RWPE1 (cell line): Measurements from ENCODE around the gene NRXN3.
A peak's percentile ranks its signal among the peaks of the same experiment; 100 is the strongest.

ENCODE experiments used
- CTCF ChIA-PET: fragments of 350-600 bp; sonication (Branson Sonifier 250); formaldehyde crosslinking; extraction: SDS; loops from one replicate; lab custom pipeline; 2021; lab: Yijun Ruan, JAX
- POLR2A ChIA-PET: fragments of 400-600 bp; formaldehyde crosslinking; extraction: SDS; loops from one replicate; lab custom pipeline; 2020; ENCODE audit warnings: antibody characterized with exemption; ENCODE audit not compliant: low non-redundant PET; lab: Yijun Ruan, JAX
- DNase-seq: peaks from one replicate; pipeline ENCODE4 v3.0.0; 2012; ENCODE audit warnings: low spot score
- H3K27ac ChIP-seq: fragments of 450-650 bp; 2 replicates; pipeline ENCODE4 v1.5.1; 2017
- TF ChIP-seq, protein P1 (sequence below): fragments of 450-650 bp; conservative IDR thresholded peaks from 2 replicates; pipeline ENCODE4 v1.5.1; 2017; ENCODE audit warnings: low read depth, mild to moderate bottlenecking

The NRXN3 gene

GRCh38 chr14:78243187-78243586, 73.0 kb downstream of the NRXN3 start:
- POLR2A ChIA-PET, result no interaction called here
- DNase-seq, result no peak
- TF ChIP-seq, protein P1, sequence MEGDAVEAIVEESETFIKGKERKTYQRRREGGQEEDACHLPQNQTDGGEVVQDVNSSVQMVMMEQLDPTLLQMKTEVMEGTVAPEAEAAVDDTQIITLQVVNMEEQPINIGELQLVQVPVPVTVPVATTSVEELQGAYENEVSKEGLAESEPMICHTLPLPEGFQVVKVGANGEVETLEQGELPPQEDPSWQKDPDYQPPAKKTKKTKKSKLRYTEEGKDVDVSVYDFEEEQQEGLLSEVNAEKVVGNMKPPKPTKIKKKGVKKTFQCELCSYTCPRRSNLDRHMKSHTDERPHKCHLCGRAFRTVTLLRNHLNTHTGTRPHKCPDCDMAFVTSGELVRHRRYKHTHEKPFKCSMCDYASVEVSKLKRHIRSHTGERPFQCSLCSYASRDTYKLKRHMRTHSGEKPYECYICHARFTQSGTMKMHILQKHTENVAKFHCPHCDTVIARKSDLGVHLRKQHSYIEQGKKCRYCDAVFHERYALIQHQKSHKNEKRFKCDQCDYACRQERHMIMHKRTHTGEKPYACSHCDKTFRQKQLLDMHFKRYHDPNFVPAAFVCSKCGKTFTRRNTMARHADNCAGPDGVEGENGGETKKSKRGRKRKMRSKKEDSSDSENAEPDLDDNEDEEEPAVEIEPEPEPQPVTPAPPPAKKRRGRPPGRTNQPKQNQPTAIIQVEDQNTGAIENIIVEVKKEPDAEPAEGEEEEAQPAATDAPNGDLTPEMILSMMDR, result no peak
- no peak overlapping the region for H3K27ac ChIP-seq
- CTCF ChIA-PET, result no interaction called here

DNA sequence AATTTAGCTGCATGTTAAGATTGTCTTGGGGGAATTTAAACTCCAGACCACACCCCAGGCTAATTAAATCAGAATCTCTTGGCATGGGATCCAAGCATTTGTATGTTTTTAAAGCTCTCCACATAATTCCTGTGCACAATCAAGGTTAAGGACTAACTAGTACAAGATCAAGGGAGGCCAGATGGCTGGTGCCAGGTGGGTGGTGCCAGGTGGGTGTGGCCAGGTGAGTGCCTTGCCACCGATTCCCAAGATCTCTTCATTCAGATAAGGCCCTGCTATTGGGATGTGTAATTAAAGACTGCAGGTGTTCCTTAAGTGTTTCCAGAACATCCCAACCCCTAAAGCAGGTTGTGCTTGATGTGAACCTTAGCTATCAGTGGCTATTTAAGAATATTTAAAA, 75.1 kb downstream of the NRXN3 start:
- POLR2A ChIA-PET, result no interaction called here
- TF ChIP-seq, protein P1, result no peak
- CTCF ChIA-PET, result interaction anchor here (0.8 kb wide), 1 partner anchor 239 kb away, joined by 4 read pairs; no protein-coding TSS in a partner anchor
- no peak for DNase-seq
- no peak overlapping the region for H3K27ac ChIP-seq

DNA sequence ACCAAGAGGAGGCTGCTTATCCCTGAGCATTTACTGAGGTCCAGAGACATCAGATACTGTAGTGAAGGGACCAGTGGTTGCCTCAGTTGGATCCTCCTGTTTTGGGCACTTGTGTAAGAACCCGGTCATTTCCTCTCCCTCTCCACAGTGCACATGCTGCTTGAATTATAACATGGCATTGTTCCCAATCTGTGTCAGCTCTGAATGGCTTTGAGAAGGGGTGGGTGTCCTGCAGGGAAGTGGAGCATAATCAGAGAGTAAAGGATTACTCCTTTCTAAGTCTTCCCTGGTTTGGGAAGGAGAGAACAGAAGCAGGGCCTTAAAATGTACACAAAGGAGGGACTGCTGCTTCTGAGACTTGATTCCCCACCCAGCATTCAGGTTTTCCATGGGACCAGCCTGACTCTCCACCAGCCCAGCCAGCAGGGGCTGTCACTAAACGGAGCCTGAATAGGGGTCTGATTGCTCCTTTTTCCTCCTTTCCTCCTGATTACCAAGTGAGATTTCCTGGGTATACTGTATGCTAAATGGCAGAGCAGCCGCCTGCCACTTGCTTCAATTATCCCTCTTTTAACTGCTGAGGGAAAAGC, 78.4 kb downstream of the NRXN3 start:
- ChIA-PET POLR2A (no interaction called here), CTCF (interaction anchor here (0.7 kb wide), 1 partner anchor 34 kb away, joined by 4 read pairs; no protein-coding TSS in a partner anchor)
- TF ChIP-seq, protein P1, result no peak
- H3K27ac ChIP-seq, result no peak overlapping the region
- no peak for DNase-seq

DNA sequence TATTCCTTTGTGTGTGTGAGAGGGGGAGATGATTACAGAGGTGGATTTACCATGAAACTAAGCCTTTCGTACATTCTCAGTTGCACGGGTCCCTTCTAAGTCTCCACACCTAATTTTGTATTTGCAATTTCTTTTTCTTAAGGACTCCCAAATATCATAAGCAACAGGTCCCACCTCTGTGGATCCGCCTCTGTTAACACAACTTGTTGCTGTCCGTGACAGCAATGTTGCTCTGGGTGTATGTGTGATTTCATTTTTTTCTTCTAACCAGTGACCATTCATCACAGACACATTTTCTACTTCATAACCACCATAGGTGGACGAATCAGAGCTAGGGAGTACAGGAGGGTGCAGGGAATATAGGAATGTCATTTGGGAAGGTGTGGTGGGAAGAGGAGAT, 81.1 kb downstream of the NRXN3 start:
- no peak for DNase-seq
- H3K27ac ChIP-seq, result no peak overlapping the region
- POLR2A ChIA-PET, result no interaction called here
- TF ChIP-seq, protein P1, result no peak
- CTCF ChIA-PET, result no interaction called here

- H3K27ac ChIP-seq, result no peak overlapping the region
- DNase-seq, result peak; percentile 83
- ChIA-PET CTCF (no interaction called here), POLR2A (no interaction called here)
- TF ChIP-seq, protein P1, result no peak
Measured at GRCh38 chr14:78253986-78254385, 83.8 kb downstream of the NRXN3 start.

- peak; percentile 50 for DNase-seq
- POLR2A ChIA-PET, result no interaction called here
- CTCF ChIA-PET, result no interaction called here
- TF ChIP-seq, protein P1, result no peak
- no peak overlapping the region for H3K27ac ChIP-seq
Measured at GRCh38 chr14:78254911-78255461, 84.8 kb downstream of the NRXN3 start.
